B cell (primary cell): ENCODE measurements around the gene ATG2A. TPM values are rescaled to one million over a fixed set of nuclear protein-coding genes. Genes with fewer than 3 reads are reported as not detected.

Experiments
- ATAC-seq: fragments of 200-7000 bp; cut with Tn5 transposase; one replicate; pipeline ENCODE4 v1.10.0; 2021; ENCODE audit warnings: low read depth, mild to moderate bottlenecking, moderate number of reproducible peaks, moderate library complexity
- CTCF ChIA-PET: fragments of 350-600 bp; sonication (Branson Sonifier 250); formaldehyde crosslinking; loops from one replicate; lab custom pipeline; 2021; ENCODE audit warnings: antibody characterized with exemption, inconsistent platforms; lab: Charles Lee
- POLR2A ChIA-PET: fragments of 350-600 bp; sonication (Branson Sonifier 250); formaldehyde crosslinking; loops from one replicate; lab custom pipeline; 2021; ENCODE audit warnings: antibody characterized with exemption; lab: Charles Lee
- DNase-seq: peaks from one replicate; pipeline ENCODE4 v3.0.0; 2013
- H2AFZ ChIP-seq: 2 replicates; pipeline ENCODE4 v1.6.1; 2012; ENCODE audit warnings: mild to moderate bottlenecking, low read depth, low read length; ENCODE audit not compliant: insufficient read depth, poor library complexity, severe bottlenecking
- H3K27ac ChIP-seq, 2 donors: 1 replicate in 1 of 2; 2 replicates in 1 of 2; pipeline ENCODE4 v1.5.1; 2012 to 2013; ENCODE audit warnings: low read length in 2 of 2, mild to moderate bottlenecking in 2 of 2, moderate library complexity in 1 of 2
- H3K27me3 ChIP-seq, 4 experiments: fragments of 200-600 bp in 1 of 4; sonication (generic) in 1 of 4; replicated peaks in 1 of 4; 1 replicate in 2 of 4; 2 replicates in 2 of 4; pipeline versions ENCODE4 v1.6.1 to v1.7.0; 2013 to 2016; ENCODE audit warnings: low read length in 3 of 4, mild to moderate bottlenecking in 2 of 4, mixed read lengths in 1 of 4, moderate library complexity in 1 of 4; ENCODE audit not compliant: insufficient read depth in 4 of 4, control insufficient read depth in 3 of 4; ENCODE audit errors: control extremely low read depth in 1 of 4
- H3K36me3 ChIP-seq, 2 experiments: replicated peaks in 1 of 2; 1 replicate in 1 of 2; 2 replicates in 1 of 2; pipeline versions ENCODE4 v1.6.1 to v1.7.1; 2013; ENCODE audit warnings: low read length in 1 of 2; ENCODE audit not compliant: insufficient read depth in 2 of 2, control insufficient read depth in 1 of 2; ENCODE audit errors: control extremely low read depth in 1 of 2, extremely low read depth in 1 of 2
- H3K4me1 ChIP-seq, 2 donors: fragments of 200-600 bp in 1 of 2; sonication (generic) in 1 of 2; 1 replicate in 1 of 2; 2 replicates in 1 of 2; pipeline versions ENCODE4 v1.5.1 to v1.6.1; 2013 to 2017; ENCODE audit warnings: low read length in 2 of 2; ENCODE audit not compliant: control insufficient read depth in 2 of 2, insufficient read depth in 2 of 2
- H3K4me2 ChIP-seq: replicated peaks from 2 replicates; pipeline ENCODE3; 2012; ENCODE audit warnings: mild to moderate bottlenecking, low read depth, low read length; ENCODE audit not compliant: poor library complexity, severe bottlenecking
- H3K4me3 ChIP-seq, 5 experiments: fragments of 200-600 bp in 1 of 5; sonication (generic) in 1 of 5; 1 replicate in 3 of 5; 2 replicates in 2 of 5; pipeline versions ENCODE4 v1.5.1 to v1.7.0; 2011 to 2016; ENCODE audit warnings: low read length in 4 of 5, mild to moderate bottlenecking in 4 of 5, low read depth in 2 of 5, control low read depth in 1 of 5, moderate library complexity in 1 of 5; ENCODE audit not compliant: insufficient read depth in 1 of 5; ENCODE audit errors: control extremely low read depth in 1 of 5, extremely low read depth in 1 of 5
- H3K79me2 ChIP-seq: fragments of 200-600 bp; sonication (generic); one replicate; pipeline ENCODE4 v1.6.0; 2016; ENCODE audit warnings: low read length; ENCODE audit not compliant: control insufficient read depth, insufficient read depth
- H3K9ac ChIP-seq: fragments of 200-600 bp; sonication (generic); 2 replicates; pipeline ENCODE4 v1.6.1; 2017; ENCODE audit warnings: mild to moderate bottlenecking, low read length, moderate library complexity
- H3K9me3 ChIP-seq, 3 donors: one replicate each; pipeline versions ENCODE4 v1.6.1 to v1.7.1; 2013; ENCODE audit warnings: low read length in 2 of 3; ENCODE audit not compliant: control insufficient read depth in 2 of 3, insufficient read depth in 1 of 3; ENCODE audit errors: control extremely low read depth in 1 of 3
- H4K20me1 ChIP-seq: 2 replicates; pipeline ENCODE4 v1.6.0; 2012; ENCODE audit warnings: mild to moderate bottlenecking, low read length; ENCODE audit not compliant: insufficient read depth, control insufficient read depth, poor library complexity, severe bottlenecking
- H3K27ac Mint-ChIP-seq: one replicate; pipeline ENCODE4 v1.8.0; 2021; ENCODE audit warnings: mixed read lengths
- H3K27me3 Mint-ChIP-seq: one replicate; pipeline ENCODE4 v1.8.0; 2021; ENCODE audit warnings: mixed read lengths
- H3K4me1 Mint-ChIP-seq: one replicate; pipeline ENCODE4 v1.8.0; 2021; ENCODE audit warnings: mixed read lengths
- H3K4me3 Mint-ChIP-seq: one replicate; pipeline ENCODE4 v1.8.0; 2021; ENCODE audit warnings: mixed read lengths
- H3K9me3 Mint-ChIP-seq: one replicate; pipeline ENCODE4 v1.8.0; 2022; ENCODE audit warnings: mixed read lengths; ENCODE audit not compliant: insufficient read depth
- CTCF ChIP-seq: fragments of 200-600 bp; IDR thresholded peaks from one replicate; pipeline ENCODE4 v1.8.0; 2022; ENCODE audit warnings: antibody characterized with exemption, mild to moderate bottlenecking
- EZH2 ChIP-seq: IDR thresholded peaks from 2 replicates; pipeline ENCODE4 v1.6.1; 2012; ENCODE audit warnings: borderline replicate concordance, low read depth, mild to moderate bottlenecking, moderate library complexity, low read length; ENCODE audit not compliant: insufficient read depth, poor library complexity, severe bottlenecking
- WGBS: methylation state at CpG from one replicate; pipeline ENCODE4 v1.1.5; 2013; ENCODE audit warnings: missing lambda C conversion rate; ENCODE audit not compliant: insufficient coverage; 5-methylcytosine and 5-hydroxymethylcytosine counted together
- intact Hi-C: fragments of 100-400 bp; cut with micrococcal nuclease; formaldehyde crosslinking; loops from one replicate; pipeline ENCODE4 v1.10.0; 2022
- polyA plus RNA-seq: library from polyadenylated mRNA; depleted of rRNA; stranded (reverse); fragments of >200 nt; gene quantifications from 2 replicates; pipeline ENCODE4 v1.2.3, GENCODE V29; 2012
- total RNA-seq, 2 donors: library from RNA; stranded (reverse); fragments of 120-200 nt in 1 of 2; gene quantifications; 1 replicate in 1 of 2; 2 replicates in 1 of 2; pipeline versions ENCODE4 v1.2.3 to v1.2.4, GENCODE V29; 2013 to 2022

ATG2A gene
- total and polyA plus RNA-seq, 2 donors (not counting 1 experiment from before 2014, with no cell fraction given) = 24.3 to 38.6 TPM

- Mint-ChIP-seq H3K4me3 (no peak overlapping the region), H3K27me3 (no peaks in the 10 kb centered on the region), H3K4me1 (no peaks in the 10 kb centered on the region), H3K9me3 (no peaks in the 10 kb centered on the region), H3K27ac (no peak overlapping the region)
- 93% methylated on average over 24 of the region's 27 CpGs for WGBS
- no peaks in the 10 kb centered on the region for H3K9me3 ChIP-seq
- peaks cover 0 to 32% of the 10 kb centered on the region in 2 experiments for H3K36me3 ChIP-seq
- no peaks in the 10 kb centered on the region for H3K4me1 ChIP-seq
- H3K4me2 ChIP-seq = no peak overlapping the region
- POLR2A ChIA-PET = interaction anchor here (0.6 kb wide), 1 partner anchor 61 kb away, joined by 6 read pairs; no protein-coding TSS in a partner anchor
- TF ChIP-seq EZH2 (no peak), CTCF (no peak)
- no peaks in the 10 kb centered on the region for H3K27me3 ChIP-seq
- H3K79me2 ChIP-seq = no peaks in the 10 kb centered on the region
- intact Hi-C loops = no loop called here
- ATAC-seq (no peak), DNase-seq (no peak)
- H2AFZ ChIP-seq = no peak overlapping the region
- no peaks in the 10 kb centered on the region for H4K20me1 ChIP-seq
- H3K27ac ChIP-seq = no peak overlapping the region
- CTCF ChIA-PET = interaction anchor here (0.6 to 0.7 kb wide), 3 partner anchors 35 to 760 kb away, joined by 3 read pairs; no protein-coding TSS in a partner anchor
- no peak overlapping the region for H3K4me3 ChIP-seq
- no peak overlapping the region for H3K9ac ChIP-seq
Observed at GRCh38 chr11:64934682-64935358, 17.8 kb upstream of the ATG2A start.
